ENCODE measurements around the gene WWC2.

DNA sequence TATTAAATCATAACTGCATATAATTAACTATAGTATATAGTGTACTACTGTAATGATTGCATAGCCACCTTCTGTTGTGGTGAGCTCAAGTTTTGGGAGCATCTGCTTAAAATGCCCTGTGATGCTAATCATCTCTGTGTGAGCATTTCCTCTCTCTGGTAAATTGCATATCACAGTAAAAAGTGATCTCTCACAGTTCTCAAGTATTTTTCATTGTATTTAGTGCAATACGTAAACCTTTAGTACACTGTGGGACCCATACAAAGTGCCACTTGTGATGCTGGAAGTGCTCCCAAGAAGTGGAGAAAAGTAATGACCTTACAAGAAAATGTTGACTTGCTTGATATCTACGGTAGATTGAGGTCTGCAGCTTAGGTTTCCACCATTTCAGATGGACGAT, 82.0 kb downstream of the WWC2 start:
- TF ChIP-seq, protein P1, sequence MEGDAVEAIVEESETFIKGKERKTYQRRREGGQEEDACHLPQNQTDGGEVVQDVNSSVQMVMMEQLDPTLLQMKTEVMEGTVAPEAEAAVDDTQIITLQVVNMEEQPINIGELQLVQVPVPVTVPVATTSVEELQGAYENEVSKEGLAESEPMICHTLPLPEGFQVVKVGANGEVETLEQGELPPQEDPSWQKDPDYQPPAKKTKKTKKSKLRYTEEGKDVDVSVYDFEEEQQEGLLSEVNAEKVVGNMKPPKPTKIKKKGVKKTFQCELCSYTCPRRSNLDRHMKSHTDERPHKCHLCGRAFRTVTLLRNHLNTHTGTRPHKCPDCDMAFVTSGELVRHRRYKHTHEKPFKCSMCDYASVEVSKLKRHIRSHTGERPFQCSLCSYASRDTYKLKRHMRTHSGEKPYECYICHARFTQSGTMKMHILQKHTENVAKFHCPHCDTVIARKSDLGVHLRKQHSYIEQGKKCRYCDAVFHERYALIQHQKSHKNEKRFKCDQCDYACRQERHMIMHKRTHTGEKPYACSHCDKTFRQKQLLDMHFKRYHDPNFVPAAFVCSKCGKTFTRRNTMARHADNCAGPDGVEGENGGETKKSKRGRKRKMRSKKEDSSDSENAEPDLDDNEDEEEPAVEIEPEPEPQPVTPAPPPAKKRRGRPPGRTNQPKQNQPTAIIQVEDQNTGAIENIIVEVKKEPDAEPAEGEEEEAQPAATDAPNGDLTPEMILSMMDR (conservative IDR thresholded peaks at IDR 0.05; ENCODE audit: low read depth, low read length), result no peak
- TF ChIP-seq EZH2 (IDR thresholded peaks at IDR 0.05; ENCODE audit: borderline replicate concordance, low read depth, low read length, poor library complexity, severe bottlenecking), result no peak
